HG02943 (cell line): ENCODE results near the gene ATXN7L1.

Experiments
- ATAC-seq: cut with Tn5 transposase; IDR thresholded peaks from one replicate; pipeline ENCODE4 v1.9.1; 2021; ENCODE audit warnings: mild to moderate bottlenecking, low read depth, moderate library complexity; ENCODE audit not compliant: unreplicated experiment

ATXN7L1 gene

DNA sequence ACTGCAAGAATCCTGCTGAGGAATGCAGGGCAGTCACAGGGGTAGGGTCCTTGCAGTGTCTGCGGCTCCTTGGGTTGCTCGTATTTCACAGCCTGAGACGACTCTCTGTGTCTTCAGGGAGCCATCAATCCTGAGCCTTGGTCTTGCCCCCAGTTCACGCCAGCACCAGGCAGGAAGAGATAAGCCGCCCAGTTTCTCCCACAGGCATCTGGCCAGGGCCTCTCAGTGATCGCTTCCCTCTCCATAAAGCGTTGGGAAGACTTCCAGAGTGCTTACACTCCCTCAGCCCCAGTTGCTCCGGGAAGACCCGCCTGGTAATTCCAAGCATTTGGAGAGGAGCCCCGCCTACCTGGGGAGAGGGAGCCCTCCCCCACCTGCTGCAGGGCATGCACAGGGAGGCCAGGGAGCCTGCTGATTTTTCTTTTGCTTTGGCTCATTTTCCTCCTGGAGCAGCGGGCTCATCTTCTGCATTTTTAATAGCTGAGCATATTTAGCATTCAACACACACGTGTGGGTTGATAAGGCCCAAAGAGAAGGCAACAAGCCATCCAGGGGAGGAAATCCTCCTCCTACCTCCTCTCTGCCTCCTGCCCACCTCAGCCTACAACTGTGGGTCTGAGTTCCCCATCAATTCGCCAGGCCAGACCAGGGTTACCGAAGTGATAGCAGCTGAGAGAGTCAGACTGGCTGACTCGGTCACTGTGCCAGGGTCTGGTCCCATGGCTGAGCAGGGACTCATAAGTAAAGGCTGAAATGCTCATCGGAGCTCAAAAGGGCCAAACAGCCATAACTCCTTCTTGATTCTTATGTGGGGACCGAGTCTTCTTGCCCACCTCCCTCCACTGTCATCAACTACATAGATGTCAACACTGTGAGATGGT, 220.7 kb downstream of the ATXN7L1 start:
- no peak for ATAC-seq

DNA sequence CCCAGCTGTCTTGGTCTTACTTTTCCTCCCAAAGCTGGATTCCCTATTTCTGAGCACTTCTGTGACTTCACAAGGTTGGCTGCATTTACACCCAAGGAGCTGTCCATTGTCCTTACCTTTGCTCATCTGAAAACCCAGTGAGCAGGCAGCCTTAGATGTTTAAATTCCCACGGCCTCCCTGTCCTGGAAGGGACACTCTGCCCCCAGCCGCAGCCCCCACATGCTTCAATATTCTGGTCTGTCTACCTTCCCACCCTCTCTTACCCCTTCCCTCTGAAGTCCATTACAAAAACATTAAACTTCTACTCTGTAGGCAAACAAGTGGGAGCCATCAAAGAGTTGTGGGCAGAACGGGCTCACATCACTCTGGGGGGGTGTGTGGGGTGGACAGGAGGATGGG, 221.3 kb downstream of the ATXN7L1 start:
- no peak for ATAC-seq

DNA sequence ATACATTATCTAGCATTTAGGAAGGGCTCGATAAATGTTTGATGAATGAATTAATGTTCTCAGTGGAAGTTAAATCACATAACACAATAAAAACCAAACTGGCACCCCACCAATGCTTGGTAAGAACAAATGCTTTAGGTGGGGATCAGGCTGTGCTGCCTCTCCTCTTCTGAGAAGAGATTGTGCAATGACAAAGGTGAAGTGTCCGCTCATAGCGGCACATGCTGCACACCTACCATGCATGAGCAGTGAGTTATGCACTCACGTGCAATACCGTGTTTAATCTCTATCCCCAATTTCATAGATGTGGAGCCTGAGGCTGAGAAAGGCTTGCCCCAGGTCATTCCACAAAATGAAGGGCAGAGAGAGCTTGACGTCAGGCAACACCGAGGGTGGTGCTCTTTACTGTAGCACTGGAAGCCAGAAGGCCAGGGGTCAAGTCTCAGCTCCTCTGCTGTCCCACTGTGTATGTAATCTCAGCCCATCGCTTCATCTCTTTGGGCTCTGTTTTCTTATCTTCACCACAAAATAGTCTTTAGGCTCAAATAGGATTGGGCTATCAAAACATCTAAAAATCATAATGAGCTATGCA, 222.2 kb downstream of the ATXN7L1 start:
- ATAC-seq = no peak

DNA sequence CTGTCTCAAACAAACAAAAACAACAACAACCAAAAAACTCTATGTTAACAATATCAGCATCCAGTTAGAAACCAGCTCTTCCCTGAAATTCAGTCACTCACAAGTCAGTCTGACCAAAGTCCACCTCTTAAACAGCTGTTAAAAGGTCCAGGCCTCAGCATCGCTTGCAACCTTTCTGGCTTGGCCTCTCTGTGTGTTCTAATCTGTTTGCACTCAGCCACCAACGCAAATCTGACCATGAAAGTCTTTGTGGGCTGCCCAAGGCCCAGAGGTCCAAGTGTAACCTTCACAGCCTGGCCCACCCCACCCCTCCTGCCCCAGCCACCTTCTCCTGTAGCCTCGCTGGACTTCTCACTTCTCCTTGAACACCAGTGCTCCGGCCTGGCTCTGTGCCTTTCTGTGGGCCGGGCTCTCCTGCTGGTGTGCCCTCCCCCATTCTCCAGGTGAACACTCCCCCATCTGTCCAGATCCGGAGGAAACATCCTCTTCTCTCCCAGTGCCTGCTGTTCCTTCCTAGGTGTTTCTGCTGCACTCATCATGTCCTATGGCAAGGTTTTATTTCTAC, 222.9 kb downstream of the ATXN7L1 start:
- ATAC-seq = no peak

DNA sequence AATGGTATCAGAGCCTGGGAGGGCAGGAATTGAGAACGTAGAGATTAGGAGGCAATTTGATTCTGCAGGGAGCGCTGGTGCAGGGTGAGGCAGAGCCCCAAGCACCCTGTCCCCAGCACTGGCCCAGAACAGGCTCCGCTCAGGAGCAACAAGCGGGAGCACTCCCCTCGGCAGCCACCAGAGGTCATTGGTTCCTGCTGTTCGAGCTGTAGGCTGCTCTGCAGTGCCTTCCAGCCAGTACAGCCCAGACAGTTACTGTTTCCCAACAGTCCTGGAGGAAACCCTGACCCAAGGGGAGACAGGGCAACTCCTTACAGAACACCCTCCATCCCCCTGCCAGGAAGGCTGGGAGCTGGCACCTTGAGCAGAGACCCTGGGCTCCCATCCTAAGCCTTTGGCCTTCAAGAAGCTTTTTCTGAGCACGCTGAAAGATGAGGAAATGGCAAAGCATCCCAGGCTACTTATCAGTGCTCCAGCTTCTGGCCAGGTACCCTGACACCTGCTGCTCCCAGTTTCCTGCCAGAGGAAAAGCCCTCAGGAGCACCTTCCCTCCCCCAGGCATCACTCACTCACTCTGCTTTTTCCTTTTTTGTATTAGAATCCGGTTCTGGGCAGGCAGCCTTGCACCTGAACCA, 223.9 kb downstream of the ATXN7L1 start:
- peak; percentile 69 for ATAC-seq

DNA sequence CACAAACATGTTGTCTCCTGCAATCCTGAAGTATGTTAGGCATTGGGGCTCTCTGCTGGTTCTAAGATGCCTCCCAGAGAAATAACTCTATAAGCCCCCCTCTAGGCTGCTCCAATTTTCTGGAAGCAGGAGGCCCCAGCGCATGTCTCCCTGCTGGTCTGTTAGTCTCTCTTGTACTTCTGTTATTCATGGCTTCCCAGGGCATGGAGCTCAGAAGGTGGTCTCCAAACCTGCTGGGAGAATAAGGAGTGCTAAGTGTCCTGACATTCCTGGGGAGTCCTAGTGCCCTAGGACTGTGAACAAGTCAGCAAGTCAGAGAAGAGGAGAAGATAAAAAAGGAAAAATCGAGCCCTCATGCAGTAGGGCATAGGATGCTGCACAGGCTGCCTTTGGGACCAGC, 224.6 kb downstream of the ATXN7L1 start:
- no peak for ATAC-seq

DNA sequence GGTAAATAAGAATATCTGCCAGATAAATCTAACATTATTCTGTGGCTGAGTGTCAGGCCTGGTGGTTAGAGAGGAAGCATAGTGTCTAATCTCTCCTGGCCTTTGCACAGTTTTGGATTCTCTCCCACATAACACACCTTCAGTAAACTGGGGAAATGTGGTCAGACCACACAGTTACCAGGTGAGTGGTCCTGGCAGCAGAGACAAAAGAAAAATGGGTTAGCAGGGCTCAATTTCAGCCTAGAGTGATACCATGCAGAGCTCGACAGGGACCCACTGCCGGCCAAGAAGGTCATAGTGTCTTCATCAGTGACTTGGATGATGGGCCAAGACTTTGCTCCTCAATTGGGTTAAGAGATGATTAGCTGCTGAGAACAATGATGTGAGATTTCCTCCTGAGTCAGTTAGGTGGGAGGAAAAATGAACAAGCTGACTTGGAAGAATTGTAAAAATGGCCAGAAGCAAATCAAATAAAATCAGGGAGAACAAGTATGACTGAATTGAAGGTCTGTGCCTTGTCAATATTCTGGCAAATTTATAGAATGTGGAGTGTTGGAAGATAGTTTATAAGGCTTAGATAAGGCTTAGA, 225.9 kb downstream of the ATXN7L1 start:
- ATAC-seq = no peak

DNA sequence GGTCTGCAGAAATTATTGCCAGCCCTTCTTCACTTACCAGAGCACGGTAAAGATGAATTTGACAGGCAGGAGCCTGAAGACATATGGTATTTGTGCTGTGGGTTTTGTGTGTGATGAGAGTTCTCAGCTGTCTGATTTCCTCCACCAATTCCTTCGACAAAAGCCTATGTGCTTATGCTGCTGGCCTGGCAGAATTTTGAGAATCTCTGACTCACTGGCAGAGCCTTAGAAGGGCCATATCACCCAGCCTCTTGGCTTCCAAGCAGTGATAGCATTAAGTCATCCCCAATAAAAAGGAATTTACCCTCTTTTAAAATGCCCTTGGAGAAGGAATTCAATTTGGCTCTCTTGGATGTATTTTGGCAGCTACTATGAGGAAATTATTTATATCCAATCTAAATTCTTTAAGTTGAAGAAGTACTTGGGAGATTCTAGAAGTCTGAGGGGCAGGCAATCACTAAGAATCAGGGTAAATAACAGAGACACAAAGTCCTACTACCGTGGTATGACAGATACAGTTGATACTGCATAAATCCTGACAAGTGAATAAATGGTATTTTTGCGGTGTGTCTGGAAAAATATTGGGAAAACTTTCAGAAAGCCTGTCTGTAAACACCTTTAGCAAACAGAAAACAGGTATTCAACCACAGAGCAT, 226.5 kb downstream of the ATXN7L1 start:
- no peak for ATAC-seq

DNA sequence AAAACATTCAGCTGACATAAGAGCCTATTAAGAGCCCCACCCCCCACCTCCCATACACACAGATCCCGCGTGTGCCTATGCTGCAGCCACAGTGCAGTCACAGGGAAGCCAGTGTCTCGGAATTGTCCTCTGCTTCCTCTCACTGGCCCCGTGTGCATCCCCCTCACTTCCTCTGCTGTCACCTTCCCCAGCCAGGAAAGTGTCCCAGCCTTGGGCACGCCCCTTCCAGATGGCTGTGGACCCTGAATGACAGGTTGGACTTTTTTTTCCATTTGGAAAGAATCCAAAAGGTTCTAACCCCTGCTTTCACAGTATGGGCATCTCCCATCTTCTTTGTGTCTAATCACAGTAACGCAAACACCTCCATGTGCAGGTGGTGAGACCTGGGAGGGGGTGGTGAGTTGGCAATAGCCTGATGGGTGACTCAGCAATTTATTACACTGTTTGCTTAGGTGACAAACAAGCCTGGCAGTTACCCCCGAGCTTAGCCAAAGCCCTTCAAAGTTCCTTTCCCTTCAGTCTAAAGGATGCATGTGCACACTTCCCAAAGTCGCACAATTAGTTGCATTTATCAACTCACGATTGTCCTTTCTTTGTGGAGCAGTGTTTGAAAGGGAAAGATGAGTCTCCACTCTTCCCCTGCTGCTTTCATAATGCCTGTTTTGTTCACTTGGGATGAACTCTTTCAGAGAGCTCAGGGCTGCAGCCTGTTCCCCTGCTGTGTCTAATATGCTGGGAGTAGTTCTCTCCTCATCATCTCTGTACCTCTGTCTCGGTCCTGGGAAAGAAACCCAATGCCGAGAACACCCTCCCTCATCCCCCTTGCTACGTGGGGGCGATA, 227.6 kb downstream of the ATXN7L1 start:
- no peak for ATAC-seq

DNA sequence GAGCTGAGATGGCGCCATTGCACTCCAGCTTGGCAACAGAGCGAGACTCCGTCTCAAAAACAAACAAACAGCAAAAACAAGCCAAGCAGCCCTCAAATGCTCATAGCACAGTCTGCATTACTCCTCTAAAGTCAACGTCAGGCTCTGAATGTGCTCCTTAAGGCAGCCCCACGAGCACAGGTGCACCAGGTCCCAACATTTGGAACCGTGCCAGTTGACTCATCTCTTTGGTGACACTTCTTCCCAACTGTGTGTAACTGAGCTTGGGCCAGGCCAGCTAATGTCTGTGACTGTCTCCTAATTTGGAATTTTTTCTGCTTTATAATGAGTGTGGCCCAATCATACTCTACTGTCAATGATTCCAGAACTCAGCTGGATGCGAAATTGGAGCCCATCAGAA, 228.8 kb downstream of the ATXN7L1 start:
- ATAC-seq = no peak

DNA sequence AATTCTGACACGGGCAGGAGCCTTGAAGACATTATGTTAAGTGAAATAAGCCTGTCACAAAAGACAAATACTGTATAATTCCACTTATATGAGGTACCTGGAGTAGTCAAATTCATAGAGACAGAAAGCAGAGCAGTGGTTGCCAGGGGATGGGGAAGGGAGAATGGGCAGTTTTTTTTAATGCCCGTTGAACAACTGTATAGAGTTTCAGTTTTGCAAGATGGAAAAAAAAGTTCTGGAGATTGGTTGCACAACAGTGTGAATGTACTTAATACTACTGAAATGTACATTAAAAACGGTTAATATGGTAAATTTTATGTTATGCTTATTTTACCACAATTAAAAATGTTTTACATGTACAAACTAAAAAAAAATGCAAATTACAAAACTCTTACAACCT, 231.5 kb downstream of the ATXN7L1 start:
- ATAC-seq = no peak

DNA sequence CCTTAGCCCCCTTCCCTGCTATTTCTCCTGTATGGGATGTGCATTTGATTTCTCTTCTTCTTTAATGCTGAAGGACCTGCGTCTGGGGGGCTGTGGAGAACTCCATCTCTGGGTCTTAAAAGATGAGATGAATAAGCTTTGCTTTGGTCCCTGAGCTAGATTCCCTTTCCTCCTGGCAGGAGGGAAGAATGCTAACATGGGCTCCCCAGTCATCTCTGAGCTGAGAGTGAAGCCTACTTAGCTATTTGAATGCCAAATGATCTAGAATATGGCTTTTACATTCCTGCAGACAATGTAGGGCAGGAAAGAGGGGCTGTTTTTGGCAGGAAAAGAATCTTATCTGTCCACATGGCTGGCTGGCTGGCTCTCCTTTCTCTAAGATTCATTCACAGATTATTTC, 232.5 kb downstream of the ATXN7L1 start:
- ATAC-seq = no peak

DNA sequence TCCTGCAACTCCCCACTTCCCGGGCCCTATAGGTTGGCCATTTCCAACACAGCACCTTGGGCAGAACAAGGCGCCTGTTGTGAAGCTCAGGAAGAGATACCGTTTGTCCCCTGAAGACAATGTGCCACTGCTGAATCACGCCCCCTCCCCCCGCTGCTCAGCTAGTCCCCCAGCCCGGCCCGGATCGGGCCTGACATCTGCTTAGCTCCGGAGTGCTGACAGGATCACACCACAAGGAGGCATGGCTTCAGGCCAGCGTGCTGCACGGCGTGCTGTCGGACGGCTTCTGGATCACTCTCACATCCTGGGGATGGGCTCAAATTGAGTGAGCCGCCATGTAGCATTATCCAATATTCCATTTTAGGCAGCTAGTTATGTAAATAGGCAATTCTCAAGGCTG, 233.0 kb downstream of the ATXN7L1 start:
- no peak for ATAC-seq

DNA sequence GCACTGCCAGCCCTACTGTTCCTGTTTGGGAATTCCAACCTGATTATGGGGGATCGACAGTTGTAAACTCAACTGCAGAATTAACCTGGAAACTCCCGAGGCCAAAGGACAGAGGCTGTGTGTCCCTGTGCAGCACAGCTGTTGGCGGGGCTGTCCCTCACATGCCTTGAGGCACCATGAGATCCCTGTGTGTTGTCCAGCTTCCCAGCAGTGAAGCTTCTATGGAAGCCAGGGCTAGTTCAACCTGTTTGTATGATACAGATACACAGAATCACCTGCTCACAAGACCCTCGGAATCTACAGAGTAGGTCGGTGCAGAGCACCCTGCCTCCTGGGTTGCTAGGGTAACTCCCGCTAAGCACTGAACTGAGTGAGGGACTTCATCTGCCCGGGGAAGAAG, 234.1 kb downstream of the ATXN7L1 start:
- ATAC-seq = no peak

DNA sequence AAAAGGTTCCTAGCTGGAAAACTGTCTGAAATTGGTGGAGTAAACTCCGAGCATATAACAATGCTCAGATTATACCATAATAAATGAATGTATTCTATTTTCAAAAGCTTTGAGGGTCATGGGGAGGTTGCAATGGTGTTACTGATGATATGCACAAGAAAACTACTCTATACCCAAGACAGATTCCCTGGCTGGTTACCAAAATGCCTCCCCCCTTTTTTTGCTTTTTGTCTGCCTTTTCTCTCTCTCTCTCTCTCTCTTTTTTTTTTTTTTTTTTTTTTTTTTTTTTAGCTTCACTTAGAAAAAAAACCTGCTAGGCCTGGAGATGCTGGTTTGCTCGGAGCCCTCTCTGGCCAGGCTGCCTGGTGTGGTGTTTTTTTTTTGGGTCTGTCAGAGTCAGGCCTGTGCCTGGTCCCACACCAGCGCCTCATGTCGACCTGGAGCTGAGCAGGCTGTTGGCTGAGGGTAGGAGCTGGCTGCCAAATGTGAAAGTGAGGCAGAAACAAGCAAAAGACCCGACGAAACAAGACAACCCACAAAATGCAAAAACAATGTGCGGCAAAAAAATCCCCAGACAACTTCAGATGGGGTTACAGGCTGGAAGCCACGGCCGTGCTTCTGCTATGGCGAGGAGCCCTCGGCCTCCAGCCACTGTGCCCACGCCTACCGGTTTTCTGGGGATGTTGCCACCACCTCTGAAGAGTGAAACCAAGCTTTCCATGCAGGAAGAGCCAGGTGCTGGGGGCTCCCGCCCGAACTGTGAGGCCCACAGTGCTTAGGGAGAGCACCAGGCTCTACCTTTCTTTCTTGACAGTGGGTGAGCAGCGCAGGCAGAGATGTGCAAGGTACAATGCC, 235.2 kb downstream of the ATXN7L1 start:
- ATAC-seq = no peak

DNA sequence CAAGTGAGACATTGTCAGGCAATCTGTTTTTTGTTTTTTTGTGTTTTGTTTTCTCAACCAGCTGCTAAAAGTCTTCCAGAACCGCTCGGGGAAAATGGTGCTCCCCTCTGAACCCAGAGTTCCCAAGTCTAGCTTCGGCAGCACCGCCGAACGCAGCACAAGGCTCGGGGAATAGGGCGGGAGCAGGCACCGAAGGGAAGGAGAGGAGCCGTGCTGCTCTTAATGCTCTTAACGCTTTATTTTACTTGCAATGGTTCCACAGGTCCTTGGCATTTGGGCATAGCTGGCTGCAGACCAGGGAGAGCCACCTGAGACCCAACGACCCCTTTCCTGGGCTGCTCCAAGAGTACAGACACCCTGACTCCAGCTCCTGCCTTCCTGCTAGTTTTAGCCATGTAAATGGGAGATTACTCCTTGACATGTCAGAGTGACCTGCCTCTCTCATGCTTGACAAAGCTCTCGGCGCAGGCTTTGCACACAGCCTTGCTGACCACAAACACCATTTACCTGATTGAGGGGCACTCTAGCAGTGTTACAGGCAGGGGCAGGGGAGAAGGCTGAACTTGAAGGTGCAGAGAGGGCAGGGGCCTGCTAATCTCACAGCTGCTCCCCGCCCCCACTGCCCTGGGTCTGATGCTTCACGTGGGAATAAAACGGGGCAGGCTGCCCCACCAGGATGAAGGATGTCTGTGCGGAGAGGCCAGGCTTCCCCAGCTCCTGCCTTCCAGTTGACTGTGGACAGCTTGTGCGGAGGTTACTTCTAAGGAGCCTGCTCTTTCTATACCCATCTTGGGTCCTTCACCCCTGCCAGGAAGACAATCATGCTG, 236.5 kb downstream of the ATXN7L1 start:
- no peak for ATAC-seq

DNA sequence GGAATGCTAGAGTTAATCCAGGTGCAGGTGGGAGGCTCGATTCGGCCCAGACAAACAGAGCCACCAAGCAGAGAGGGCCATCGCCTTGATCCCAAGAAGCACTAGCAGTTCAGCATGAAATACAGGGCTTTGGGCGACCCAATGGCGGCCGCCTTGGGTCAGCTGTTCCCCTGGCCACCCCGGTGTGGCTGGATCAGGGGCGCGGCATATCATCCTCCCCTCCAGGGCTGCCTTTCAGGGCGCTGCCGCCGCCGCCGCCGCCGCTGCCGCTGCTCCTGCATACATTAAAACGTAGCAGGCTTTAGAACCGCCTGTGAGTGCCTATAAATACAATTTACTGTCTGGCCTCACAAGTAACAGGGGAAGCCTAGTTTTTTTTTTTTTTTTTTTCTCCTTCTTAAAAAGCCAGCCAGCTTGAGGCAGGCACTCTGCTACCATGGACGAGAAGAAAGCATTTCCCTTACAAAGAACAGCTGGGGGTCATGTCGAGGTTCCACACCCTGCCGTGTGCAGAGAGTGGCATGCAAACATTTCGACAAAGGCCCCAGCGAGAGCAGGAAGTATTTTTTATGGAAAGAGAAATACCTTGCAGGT, 237.4 kb downstream of the ATXN7L1 start:
- ATAC-seq = no peak

DNA sequence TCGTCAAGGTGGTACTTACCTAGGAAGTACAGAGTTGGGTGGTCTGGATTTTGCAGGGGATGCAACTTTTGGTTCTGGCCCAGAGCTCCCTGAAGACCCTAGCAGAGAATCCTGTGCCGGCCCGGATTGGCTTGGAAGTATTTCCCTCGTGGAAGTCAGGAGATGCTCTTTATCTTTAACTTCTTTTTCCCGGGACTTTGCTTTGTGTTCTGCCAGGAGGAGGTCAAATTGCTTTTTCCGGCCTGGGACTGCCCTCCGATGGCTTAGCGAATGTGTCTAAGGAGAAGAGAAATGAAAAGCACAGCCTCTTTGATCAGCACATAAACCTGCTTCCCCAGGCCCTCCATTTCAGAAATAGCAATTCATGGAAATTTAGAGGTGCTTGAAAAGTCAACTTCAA, 238.1 kb downstream of the ATXN7L1 start:
- ATAC-seq = no peak
